ENCODE data around the gene GNA15. TPM values are rescaled to one million over a fixed set of nuclear protein-coding genes. Genes with fewer than 3 reads are reported as not detected.
"Not testable (repeated sequence)": the region's sequence is repeated elsewhere in the genome, so short reads cannot be mapped to it uniquely, and the experiment has no call there.

GNA15 gene
- total RNA-seq, 2 experiments from 2014 or later = 7.5 to 7.8 TPM

DNA sequence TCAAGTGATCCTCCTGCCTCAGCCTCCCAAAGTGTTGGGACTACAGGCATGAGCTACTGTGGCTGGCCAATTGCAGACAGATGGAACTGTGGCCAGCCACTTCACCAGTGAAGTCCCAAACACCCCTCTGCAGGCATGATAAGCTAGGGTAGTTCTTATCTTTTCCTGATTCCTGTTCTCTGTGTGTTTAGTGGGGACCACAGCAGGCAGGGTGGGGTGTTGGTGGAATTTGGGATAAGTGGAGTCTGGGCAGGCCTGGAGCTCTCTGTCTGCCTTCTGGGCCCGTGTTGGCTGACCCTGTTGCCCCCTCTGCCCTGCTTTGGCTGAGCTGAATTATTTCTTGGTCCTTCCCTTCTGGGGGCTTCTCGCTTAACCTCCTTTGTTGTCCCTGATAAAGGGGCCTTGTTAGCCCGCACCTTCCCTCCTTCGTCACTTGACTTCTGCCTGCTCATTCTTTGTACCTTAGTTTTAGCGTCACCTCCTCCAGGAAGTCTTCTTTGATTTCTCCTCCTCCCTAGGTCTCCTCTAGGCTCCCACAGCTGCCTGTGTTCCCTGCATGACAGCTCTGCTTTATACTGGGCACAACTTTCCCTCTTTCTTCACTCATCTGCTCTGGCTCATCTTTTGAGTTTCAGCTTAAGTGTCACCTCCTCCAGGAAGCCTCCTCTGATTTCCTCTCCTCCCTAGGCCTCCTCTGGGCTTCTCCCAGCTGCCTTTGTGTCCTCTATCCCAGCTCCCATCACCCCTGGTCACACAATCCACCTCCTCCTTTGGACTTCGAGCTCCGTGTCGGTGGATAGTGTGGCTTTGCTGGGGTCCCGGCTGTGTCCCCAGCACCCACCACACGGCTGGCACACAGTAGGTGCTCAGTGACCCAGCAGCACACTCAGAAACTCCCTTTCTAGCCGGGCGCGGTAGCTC, 48.1 kb downstream of the GNA15 start:
- Mint-ChIP-seq H3K4me1 (peaks cover 47% of the 10 kb centered on the region), H3K4me3 (peak overlapping the region; percentile 89), H3K27ac (peak overlapping the region; percentile 73), H3K9me3 (no peaks in the 10 kb centered on the region), H3K27me3 (no peaks in the 10 kb centered on the region), H3K36me3 (peaks cover 40% of the 10 kb centered on the region)
- DNase-seq = no peak

DNA sequence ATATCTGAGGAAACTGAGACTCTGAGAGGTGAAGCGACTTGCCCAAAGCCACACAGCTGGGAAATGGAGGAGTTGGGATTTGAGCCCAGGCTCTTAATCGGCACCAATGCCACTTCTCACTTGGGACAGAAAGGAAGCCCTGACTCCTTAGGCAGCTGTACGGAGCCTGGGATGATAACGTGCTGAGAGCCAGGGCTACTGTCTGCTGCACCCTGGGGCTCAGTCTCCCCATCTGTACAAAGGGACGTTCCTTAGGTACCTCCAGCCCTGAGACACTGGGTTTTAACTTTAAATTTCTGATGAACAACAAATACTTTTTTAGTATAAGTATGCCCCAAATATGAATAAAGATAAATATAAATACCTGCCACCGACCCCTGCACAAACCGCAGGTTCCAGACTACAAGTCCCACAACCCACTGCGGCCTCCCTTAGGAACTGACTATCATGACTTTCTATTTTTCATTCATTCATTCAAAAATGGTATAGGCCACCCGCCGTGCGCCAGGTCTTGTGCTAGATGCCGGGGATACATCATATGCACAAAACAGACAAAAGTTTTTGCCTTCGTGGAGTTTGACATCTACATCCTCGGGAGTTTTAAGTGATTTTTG, 49.1 kb downstream of the GNA15 start:
- Mint-ChIP-seq H3K36me3 (peaks cover 34% of the 10 kb centered on the region), H3K27ac (peak overlapping the region; percentile 97), H3K4me1 (peaks cover 48% of the 10 kb centered on the region), H3K9me3 (no peaks in the 10 kb centered on the region), H3K4me3 (peak overlapping the region; percentile 89), H3K27me3 (no peaks in the 10 kb centered on the region)
- peak; percentile 58 for DNase-seq

DNA sequence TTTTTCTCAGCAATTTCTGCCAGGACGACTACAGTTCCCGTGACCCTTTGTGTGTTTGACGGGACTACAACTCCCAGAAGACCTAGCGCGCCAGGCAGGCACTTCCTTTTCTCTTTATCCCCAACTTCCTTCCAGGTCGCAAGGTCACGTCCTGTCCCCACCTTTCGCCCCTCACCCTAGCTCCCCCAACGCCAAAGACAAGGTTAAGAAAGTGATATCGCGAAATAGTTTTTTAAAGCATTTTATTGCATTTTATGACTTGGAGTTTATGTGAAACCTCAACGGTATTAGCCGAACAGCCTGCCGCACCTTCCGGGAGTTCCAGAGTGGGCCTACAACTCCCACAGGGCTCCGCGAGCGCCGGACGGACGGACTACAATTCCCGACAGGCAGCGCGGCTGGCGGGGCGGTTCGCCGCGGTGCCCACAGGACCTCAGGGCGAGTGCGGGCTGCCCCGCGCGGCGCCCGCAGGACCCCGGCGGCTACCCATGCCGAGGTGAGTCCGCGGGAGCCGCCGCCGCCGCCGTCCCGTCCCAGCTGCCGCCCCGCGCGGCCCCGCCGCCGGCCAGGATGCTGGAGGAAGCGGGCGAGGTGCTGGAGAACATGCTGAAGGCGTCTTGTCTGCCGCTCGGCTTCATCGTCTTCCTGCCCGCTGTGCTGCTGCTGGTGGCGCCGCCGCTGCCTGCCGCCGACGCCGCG, 49.8 kb downstream of the GNA15 start, which contains the start of gene NCLN:
TSS of gene NCLN (plus strand) at position 470 of the 699 bp plus-strand sequence. CDS start at position 571, 101 bp downstream.
- Mint-ChIP-seq H3K9me3 (no peaks in the 10 kb centered on the region), H3K36me3 (peaks cover 28% of the 10 kb centered on the region), H3K27ac (peak within 1 kb of the TSS; percentile 97), H3K4me1 (peaks cover 48% of the 10 kb centered on the region), H3K27me3 (no peaks in the 10 kb centered on the region), H3K4me3 (peak within 1 kb of the TSS; percentile 89)
- DNase-seq = peak; percentile 94

DNA sequence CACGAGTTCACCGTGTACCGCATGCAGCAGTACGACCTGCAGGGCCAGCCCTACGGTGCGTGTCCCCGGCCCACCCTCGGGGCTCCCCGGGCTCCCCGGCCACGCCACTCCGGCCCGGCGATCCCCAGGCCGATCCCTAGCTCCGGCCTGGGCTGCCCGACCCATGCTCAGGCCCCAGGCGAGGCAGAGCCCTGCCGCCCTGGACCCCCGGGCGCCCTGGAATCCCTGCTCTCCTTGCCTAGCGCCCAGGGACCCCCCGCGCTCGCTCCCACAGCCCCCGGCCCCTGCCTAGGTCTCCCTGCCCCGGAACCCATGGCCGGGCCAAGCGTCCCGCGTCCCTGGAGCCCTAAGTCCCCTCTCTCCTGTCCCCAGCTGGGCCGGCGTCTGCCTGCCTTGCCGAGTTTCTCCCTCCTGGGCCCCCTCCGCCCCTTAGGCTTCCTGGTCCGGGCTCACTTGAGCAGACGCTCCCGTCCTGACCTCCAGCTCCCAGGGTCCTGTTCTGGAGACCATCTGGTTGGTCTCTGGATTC, 50.4 kb downstream of the GNA15 start:
- Mint-ChIP-seq H3K4me3 (peak overlapping the region; percentile 89), H3K9me3 (no peaks in the 10 kb centered on the region), H3K27ac (peak overlapping the region; percentile 64), H3K36me3 (peaks cover 23% of the 10 kb centered on the region), H3K4me1 (peaks cover 49% of the 10 kb centered on the region), H3K27me3 (no peaks in the 10 kb centered on the region)
- no peak for DNase-seq

DNA sequence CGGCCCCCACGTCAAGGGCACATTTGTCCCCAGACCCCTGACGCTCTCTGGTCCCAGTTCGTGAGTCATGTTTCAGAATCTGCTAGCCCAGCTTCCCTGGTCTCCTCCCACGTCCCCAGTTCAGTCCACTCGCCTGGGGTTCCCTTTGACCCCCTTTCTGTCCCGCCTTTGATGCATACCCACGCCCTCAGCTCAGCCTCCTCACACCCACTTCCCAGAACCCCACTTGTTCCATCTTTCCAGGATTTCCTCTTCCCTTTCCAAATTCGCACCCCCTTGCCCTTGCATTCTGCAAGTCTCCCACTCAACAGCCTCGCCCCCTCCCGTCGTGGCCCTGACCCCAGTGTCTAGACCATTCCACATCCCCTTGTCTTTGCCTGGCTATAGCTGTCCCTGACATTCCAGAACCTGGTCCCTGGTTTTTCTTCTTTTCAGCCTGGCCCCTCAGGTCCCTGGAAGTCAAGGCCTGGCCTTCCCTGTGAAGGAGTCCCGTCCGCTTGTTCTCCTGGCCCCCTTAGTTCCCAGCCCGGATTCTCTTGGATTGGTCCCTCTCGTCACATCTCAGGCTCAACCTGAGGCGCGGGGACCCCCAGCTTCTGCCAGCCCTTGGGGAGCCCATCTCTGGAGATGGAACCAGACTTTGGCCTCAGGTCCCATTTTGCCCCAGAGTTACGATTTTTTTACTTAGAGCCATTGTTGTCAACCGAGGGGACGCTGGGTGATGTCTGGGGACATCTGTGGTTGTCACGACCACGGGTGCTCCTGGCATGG, 51.2 kb downstream of the GNA15 start:
- Mint-ChIP-seq H3K4me1 (peaks cover 49% of the 10 kb centered on the region), H3K36me3 (peaks cover 23% of the 10 kb centered on the region), H3K9me3 (no peaks in the 10 kb centered on the region), H3K4me3 (peak overlapping the region; percentile 89), H3K27ac (peak overlapping the region; percentile 64), H3K27me3 (no peaks in the 10 kb centered on the region)
- no peak for DNase-seq

DNA sequence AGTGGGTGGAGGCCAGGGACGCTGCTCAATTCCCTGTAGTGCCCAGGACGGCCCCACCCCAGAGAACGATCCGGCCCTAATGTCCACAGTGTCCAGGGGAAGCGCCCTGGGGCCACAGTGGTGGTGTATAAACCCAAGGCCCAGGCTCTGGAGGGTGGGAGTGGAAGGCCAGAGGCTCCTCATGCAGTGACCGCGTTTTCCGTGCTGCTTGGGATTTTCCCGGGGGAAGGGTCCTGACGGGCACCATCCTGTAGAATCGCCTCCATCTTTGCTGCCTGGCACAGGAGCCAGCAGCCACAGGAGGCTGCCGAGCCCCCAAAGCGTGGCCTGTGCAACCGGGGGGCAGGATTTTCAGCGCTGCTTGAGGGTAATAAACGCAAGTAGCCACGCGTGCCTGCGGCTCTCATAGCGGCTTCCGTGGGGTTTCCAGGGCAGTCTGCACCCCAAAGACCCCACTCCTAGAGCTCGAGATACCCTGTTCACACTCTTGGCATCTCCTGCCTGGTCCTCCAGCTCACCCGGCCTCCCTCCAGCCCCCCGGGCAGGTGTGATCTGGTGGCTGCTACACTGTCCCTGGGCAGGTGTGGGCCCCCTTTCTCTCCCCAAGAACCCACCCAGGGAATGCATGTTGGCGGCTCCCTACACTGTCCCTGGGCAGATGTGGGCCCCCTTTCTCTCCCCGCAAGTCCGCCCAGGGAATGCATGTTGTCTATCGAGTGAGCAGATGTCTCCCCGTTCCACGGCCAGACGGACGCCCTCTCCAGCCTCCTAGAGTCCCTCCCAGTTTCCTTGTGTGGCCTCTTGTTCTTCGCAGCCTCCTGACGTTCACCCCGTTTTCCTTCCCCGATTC, 52.1 kb downstream of the GNA15 start:
- peaks cover 20% of the 10 kb centered on the region for H3K36me3 Mint-ChIP-seq
- no peaks in the 10 kb centered on the region for H3K9me3 Mint-ChIP-seq
- no peak overlapping the region for H3K27ac Mint-ChIP-seq
- peaks cover 46% of the 10 kb centered on the region for H3K4me1 Mint-ChIP-seq
- H3K4me3 Mint-ChIP-seq = peak overlapping the region; percentile 89
- DNase-seq = no peak
- no peaks in the 10 kb centered on the region for H3K27me3 Mint-ChIP-seq

DNA sequence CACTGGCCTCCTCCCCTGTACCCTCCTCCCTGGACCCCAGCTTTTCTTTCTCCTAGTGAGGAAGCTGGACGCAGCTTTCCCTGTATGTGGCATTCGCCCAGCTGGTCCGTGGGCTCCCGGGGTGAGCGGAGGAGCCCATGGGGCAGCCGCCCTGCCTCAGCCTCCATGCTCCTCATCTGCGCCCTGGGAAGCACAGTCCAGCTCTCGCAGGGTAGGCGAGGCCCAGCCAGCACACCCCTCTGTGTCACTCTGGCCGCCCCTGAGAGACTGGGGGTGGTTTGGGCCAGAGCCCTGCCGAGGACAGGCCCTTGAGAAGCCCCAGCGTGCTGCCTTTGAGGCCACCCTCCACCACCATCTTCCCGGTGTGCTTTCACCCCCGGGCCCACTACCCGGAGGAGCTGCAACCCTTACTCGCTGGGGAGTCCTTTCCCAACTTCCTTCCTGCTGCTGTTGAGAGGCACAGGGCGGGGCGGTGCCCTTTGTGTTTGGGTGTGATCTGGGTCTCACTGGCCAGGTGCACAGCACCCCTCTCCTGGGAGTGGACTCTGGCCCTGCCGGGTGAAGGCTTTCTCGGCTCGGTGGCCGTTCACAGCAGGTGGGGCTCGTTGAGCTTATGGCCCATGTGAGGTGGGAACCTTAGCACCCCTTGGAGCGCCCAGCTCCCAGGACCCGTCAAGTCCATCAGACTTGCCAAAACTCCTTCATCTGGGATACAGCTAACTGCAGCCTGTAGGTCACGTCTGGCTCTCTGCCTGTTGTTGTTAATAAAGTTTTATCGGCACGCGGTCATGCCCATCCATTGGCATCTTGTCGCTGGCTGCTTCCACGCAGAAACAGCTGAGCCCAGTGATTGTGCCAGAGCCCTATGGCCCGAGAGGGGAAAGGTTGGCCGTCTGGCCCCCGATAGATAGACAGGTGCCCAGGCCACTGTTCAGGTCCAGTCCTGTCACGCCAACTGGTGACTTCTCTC, 53.1 kb downstream of the GNA15 start:
- H3K4me1 Mint-ChIP-seq = peaks cover 40% of the 10 kb centered on the region
- no peak overlapping the region for H3K27ac Mint-ChIP-seq
- H3K9me3 Mint-ChIP-seq = no peaks in the 10 kb centered on the region
- no peak for DNase-seq
- H3K27me3 Mint-ChIP-seq = no peaks in the 10 kb centered on the region
- peak overlapping the region; percentile 89 for H3K4me3 Mint-ChIP-seq
- peaks cover 19% of the 10 kb centered on the region for H3K36me3 Mint-ChIP-seq

DNA sequence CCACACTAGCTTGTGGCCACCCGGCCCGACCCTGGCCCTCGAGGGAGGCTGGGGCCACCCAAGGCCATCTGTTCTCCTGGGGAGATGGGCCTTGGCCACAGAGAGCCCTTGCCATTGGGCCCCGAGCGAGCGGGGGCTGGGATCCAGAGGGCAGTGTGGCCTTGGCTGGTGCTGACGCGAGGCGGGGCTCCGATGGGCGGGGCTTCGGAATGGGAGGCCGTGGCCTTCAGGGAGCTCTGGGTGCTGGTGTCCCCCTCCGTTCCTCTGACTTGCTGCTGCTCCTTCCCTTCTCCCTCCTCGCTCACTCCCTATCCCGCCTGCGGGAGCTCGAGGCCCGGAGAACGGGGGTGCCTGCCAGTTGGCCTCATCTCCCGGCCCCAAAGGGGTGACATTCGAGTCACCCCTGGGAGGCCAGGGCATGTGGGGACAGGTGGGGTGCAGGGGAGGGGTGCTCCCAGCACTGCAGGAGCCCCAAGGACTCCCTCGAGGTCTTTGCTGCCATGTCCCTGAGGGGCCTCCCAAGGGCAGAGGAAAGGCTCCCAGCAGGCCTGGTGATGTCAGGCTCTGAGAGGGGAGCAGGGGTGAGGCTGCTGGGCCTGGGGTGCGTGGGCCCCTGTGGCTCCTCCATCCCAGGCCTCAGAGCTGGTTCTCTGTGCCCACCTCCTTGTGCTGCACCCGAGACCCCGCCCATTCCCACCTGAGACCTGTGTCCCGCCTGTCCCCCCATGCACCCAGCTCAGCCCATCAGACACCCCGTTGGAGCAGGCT, 54.1 kb downstream of the GNA15 start:
- Mint-ChIP-seq H3K36me3 (peaks cover 13% of the 10 kb centered on the region), H3K9me3 (no peaks in the 10 kb centered on the region), H3K27me3 (no peaks in the 10 kb centered on the region), H3K27ac (no peak overlapping the region), H3K4me1 (peaks cover 31% of the 10 kb centered on the region), H3K4me3 (no peak overlapping the region)
- no peak for DNase-seq

DNA sequence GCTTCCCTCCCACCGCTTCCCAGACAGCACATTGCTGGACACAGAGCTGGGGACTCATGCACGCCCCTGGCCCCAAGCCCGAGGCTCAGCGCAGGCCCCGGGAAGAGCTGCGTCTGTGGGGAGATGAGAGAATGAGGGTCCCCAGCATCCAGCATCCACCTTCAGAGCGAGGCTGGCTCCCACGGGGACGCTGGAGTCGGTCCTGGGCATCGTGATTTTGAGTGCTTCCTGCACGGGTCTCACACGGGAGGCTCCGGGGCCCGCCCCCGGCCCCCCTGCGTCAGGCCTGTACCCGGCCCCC, 54.6 kb downstream of the GNA15 start:
- no peak overlapping the region for H3K27ac Mint-ChIP-seq
- no peaks in the 10 kb centered on the region for H3K9me3 Mint-ChIP-seq
- peaks cover 13% of the 10 kb centered on the region for H3K36me3 Mint-ChIP-seq
- no peak for DNase-seq
- H3K27me3 Mint-ChIP-seq = no peaks in the 10 kb centered on the region
- H3K4me1 Mint-ChIP-seq = peaks cover 26% of the 10 kb centered on the region
- H3K4me3 Mint-ChIP-seq = no peak overlapping the region

DNA sequence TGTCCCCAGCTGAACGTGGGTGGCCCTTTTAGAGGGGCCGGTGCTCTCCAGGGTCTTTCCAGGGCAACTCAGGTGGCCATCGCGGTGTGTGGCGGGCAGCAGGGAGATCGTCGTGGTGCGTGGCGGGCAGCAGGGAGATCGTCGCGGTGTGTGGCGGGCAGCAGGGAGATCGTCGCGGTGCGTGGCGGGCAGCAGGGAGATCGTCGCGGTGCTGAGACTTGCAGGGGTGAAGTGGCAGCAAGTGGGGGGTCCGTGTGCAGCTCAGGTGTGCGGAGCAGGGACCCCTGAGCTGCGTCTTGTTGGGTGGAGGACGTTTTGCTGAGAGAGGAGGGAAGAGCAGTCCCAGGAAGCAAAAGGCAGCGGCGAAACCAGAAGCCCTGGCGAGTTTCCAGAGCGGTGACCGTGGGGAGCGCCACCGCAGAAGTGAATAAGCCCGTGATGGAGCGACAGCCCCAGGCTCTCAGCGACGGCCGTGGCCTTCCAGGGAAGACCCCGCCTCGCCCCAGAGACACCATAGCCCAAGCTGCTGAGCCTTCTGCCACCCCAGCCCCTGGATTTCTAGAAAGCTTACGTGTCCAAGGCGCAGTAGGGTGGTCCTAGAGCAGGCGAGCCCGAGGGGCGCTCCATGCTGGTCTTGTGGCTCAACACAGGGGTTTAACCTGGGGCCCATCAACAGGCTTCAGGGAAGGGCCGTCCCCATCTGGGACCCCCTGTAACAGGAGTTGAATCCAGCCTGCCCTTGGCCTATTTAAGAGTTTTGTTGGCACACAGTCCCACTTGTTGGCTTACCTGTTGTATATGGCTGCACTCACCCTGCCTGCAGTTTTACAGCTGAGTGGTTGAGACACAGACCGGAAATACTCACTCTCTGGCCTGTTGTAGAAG, 55.3 kb downstream of the GNA15 start:
- Mint-ChIP-seq H3K27ac (peak overlapping the region; percentile 8), H3K36me3 (peaks cover 15% of the 10 kb centered on the region), H3K27me3 (no peaks in the 10 kb centered on the region), H3K4me1 (peaks cover 25% of the 10 kb centered on the region), H3K9me3 (no peaks in the 10 kb centered on the region), H3K4me3 (no peak overlapping the region)
- no peak for DNase-seq

DNA sequence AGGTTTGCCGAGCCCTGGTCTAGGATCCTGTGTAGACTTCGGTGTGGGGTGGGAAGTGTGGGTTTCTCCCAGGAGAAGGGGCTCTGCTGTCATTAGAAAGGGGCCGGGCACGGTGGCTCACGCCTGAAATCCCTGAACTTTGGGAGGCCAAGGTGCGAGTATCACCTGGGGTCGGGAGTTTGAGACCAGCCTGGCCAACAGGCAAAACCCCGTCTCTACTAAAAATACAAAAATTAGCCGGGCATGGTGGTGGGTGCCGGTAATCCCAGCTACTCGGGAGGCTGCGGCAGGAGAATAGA, 55.9 kb downstream of the GNA15 start:
- H3K9me3 Mint-ChIP-seq, DNase-seq, H3K27me3 Mint-ChIP-seq, H3K27ac Mint-ChIP-seq, H3K4me3 Mint-ChIP-seq: not testable (repeated sequence)
- peaks cover 12% of the 10 kb centered on the region for H3K36me3 Mint-ChIP-seq
- peaks cover 23% of the 10 kb centered on the region for H3K4me1 Mint-ChIP-seq

DNA sequence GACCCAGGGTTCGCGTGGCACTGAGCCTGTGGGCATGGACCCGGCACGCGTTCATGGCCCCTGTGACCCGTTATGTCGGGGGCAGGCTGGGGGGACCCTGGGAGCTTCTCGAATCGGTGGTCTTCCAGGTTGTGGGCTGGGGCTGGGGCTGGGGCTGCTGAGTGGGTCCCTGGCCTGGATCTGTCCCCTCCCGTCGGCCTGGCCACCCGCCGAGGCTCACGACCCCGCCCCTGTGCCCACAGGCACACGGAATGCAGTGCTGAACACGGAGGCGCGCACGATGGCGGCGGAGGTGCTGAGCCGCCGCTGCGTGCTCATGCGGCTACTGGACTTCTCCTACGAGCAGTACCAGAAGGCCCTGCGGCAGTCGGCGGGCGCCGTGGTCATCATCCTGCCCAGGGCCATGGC, 56.4 kb downstream of the GNA15 start:
- H3K4me3 Mint-ChIP-seq = no peak overlapping the region
- H3K36me3 Mint-ChIP-seq = peaks cover 7% of the 10 kb centered on the region
- no peak for DNase-seq

More for the DNA sequence above, 56.4 kb downstream of the GNA15 start:
- Mint-ChIP-seq H3K27ac (no peak overlapping the region), H3K27me3 (no peaks in the 10 kb centered on the region), H3K9me3 (no peaks in the 10 kb centered on the region), H3K4me1 (peaks cover 18% of the 10 kb centered on the region)

All from activated naive CD8-positive, alpha-beta T cell treated with anti-CD3 and anti-CD28 coated beads for 36 hours (primary cell).